ENCODE data around the gene SDC3.

- no peak for TF ChIP-seq CTCF (IDR thresholded peaks at IDR 0.05)
- no peak for TF ChIP-seq POLR2A (IDR thresholded peaks at IDR 0.05; ENCODE audit: low read depth)
- peak in 1 of 2 donors; percentile 47 for TF ChIP-seq POLR2AphosphoS5 (IDR thresholded peaks at IDR 0.05)
Observed at GRCh38 chr1:30852026-30852425, 56.5 kb downstream of the SDC3 start.

Measured in esophagus muscularis mucosa (tissue), 3 donors.